ENCODE results near the gene COL21A1.

Gene COL21A1

GRCh38 chr6:56101141-56101553 lies 146.2 kb downstream of the COL21A1 start:
- DNase-seq = no peak

GRCh38 chr6:56096946-56097621 lies 150.3 kb downstream of the COL21A1 start:
- no peak for DNase-seq

GRCh38 chr6:56096541-56096940 lies 150.8 kb downstream of the COL21A1 start:
- DNase-seq = no peak

GRCh38 chr6:56093776-56094175 lies 153.6 kb downstream of the COL21A1 start:
- no peak for DNase-seq

- no peak for DNase-seq
These were observed 156.1 kb downstream of the COL21A1 start for GRCh38 chr6:56091159-56091869.

GRCh38 chr6:56088641-56089040 lies 158.7 kb downstream of the COL21A1 start:
- DNase-seq = no peak

GRCh38 chr6:56087421-56087820 lies 160.0 kb downstream of the COL21A1 start:
- no peak for DNase-seq

- DNase-seq = no peak
These were observed 167.4 kb downstream of the COL21A1 start for GRCh38 chr6:56079751-56080540.

GRCh38 chr6:56076033-56076432 lies 171.3 kb downstream of the COL21A1 start:
- no peak for DNase-seq

- DNase-seq = no peak
These were observed 173.6 kb downstream of the COL21A1 start for GRCh38 chr6:56073761-56074160.

GRCh38 chr6:56073315-56073714 lies 174.1 kb downstream of the COL21A1 start:
- DNase-seq = no peak

- no peak for DNase-seq
These were observed 174.5 kb downstream of the COL21A1 start for GRCh38 chr6:56072856-56073255.

- DNase-seq = no peak
These were observed 182.0 kb downstream of the COL21A1 start for GRCh38 chr6:56065408-56065807.

GRCh38 chr6:56062836-56063235 lies 184.5 kb downstream of the COL21A1 start:
- no peak for DNase-seq

GRCh38 chr6:56058636-56059035 lies 188.7 kb downstream of the COL21A1 start:
- no peak for DNase-seq

- no peak for DNase-seq
These were observed 192.2 kb downstream of the COL21A1 start for GRCh38 chr6:56055081-56055704.

GRCh38 chr6:56051202-56051598 lies 196.2 kb downstream of the COL21A1 start:
- no peak for DNase-seq

- no peak for DNase-seq
These were observed 196.7 kb downstream of the COL21A1 start for GRCh38 chr6:56050530-56051201.

- DNase-seq = no peak
These were observed 198.8 kb downstream of the COL21A1 start for GRCh38 chr6:56048601-56049000.

- no peak for DNase-seq
These were observed 199.3 kb downstream of the COL21A1 start for GRCh38 chr6:56047931-56048540.

- no peak for DNase-seq
These were observed 200.8 kb downstream of the COL21A1 start for GRCh38 chr6:56046576-56046975.

GRCh38 chr6:56043761-56044160 lies 203.6 kb downstream of the COL21A1 start:
- DNase-seq = no peak
